GM12878 (cell line): ENCODE data around the gene BUD23. TPM values are rescaled to one million over a fixed set of nuclear protein-coding genes. Genes with fewer than 3 reads are reported as not detected.

ENCODE experiments used
- ATAC-seq: fragments of 200-7000 bp; cut with Tn5 transposase; 3 replicates; pipeline ENCODE4 v1.9.1; 2020; ENCODE audit warnings: mild to moderate bottlenecking, moderate library complexity
- BruUV-seq: library from RNA; stranded (reverse); fragments of 400-500 nt; replicated peaks from 2 replicates; lab custom pipeline; 2021; lab: Mats Ljungman, UMichigan
- CTCF ChIA-PET: fragments of 300-600 bp; sonication (Branson Sonifier 250); formaldehyde crosslinking; extraction: SDS; loops from one replicate; lab custom pipeline; 2021; ENCODE audit warnings: inconsistent platforms; lab: Yijun Ruan, JAX
- POLR2A ChIA-PET: fragments of 350-600 bp; formaldehyde crosslinking; extraction: SDS; loops from one replicate; lab custom pipeline; 2021; ENCODE audit warnings: inconsistent platforms; lab: Charles Lee
- RAD21 ChIA-PET: fragments of 300-600 bp; sonication (Branson Sonifier 250); formaldehyde crosslinking; loops from one replicate; lab custom pipeline; 2023; ENCODE audit warnings: antibody characterized with exemption; ENCODE audit not compliant: unreplicated experiment; lab: Charles Lee
- SMC1A ChIA-PET: fragments of 300-600 bp; sonication (Branson Sonifier 250); formaldehyde crosslinking; loops from one replicate; lab custom pipeline; 2023; ENCODE audit not compliant: unreplicated experiment, uncharacterized antibody; lab: Charles Lee
- DNase-seq: peaks from one replicate; pipeline ENCODE4 v3.0.0-alpha.2; 2011; ENCODE audit warnings: low read depth, low spot score
- FAIRE-seq: peaks from 3 replicates; lab custom pipeline; 2011; peaks lifted over from hg19 to GRCh38; lab: Jason Lieb, UNC
- H2AFZ ChIP-seq: 2 replicates; pipeline ENCODE4 v1.6.0; 2011; ENCODE audit warnings: low read depth, low read length, control low read depth; ENCODE audit not compliant: control insufficient read depth
- H3K27ac ChIP-seq: 2 replicates; pipeline ENCODE4 v1.5.1; 2011; ENCODE audit warnings: control low read depth; ENCODE audit not compliant: control insufficient read depth, insufficient read depth
- H3K27me3 ChIP-seq, 2 experiments: replicated peaks in 1 of 2; 2 replicates each; pipeline versions ENCODE4 v1.6.0 to v1.6.1; 2011; ENCODE audit warnings: low read length in 1 of 2; ENCODE audit not compliant: control insufficient read depth in 2 of 2, insufficient read depth in 2 of 2
- H3K36me3 ChIP-seq, 2 experiments: 2 replicates each; pipeline ENCODE4 v1.5.1; 2011; ENCODE audit warnings: low read length in 1 of 2; ENCODE audit not compliant: control insufficient read depth in 2 of 2, insufficient read depth in 2 of 2
- H3K4me1 ChIP-seq: 2 replicates; pipeline ENCODE4 v1.6.1; 2011; ENCODE audit warnings: mild to moderate bottlenecking, low read length, moderate library complexity, mixed read lengths; ENCODE audit not compliant: control insufficient read depth, insufficient read depth
- H3K4me2 ChIP-seq: 2 replicates; pipeline ENCODE4 v1.6.0; 2011; ENCODE audit warnings: control low read depth; ENCODE audit not compliant: control insufficient read depth, insufficient read depth
- H3K4me3 ChIP-seq: fragments of 200-600 bp; sonication (generic); 2 replicates; pipeline ENCODE4 v1.5.1; 2016
- H3K79me2 ChIP-seq: 2 replicates; pipeline ENCODE4 v1.6.0; 2011; ENCODE audit warnings: low read length; ENCODE audit not compliant: control insufficient read depth, insufficient read depth
- H3K9ac ChIP-seq: 2 replicates; pipeline ENCODE4 v1.8.0; 2011; ENCODE audit warnings: low read length, control low read depth, mixed read lengths; ENCODE audit not compliant: control insufficient read depth, insufficient read depth
- H3K9me3 ChIP-seq: replicated peaks from 3 replicates; pipeline ENCODE4 v1.5.1; 2011; ENCODE audit warnings: mild to moderate bottlenecking, low read length; ENCODE audit not compliant: control insufficient read depth, insufficient read depth
- H4K20me1 ChIP-seq: 2 replicates; pipeline ENCODE4 v1.6.0; 2011; ENCODE audit not compliant: control insufficient read depth, insufficient read depth
- ASH2L ChIP-seq: fragments of 300-600, 200-600 bp; sonication (generic); IDR thresholded peaks from 2 replicates; pipeline ENCODE4 v1.6.1; 2017; ENCODE audit warnings: low read depth, mild to moderate bottlenecking, borderline replicate concordance
- CREB1 ChIP-seq: IDR thresholded peaks from 2 replicates; pipeline ENCODE4 v1.6.1; 2012; ENCODE audit warnings: low read depth, mild to moderate bottlenecking, inconsistent platforms
- JUND ChIP-seq: IDR thresholded peaks from 2 replicates; pipeline ENCODE4 v1.6.1; 2012; ENCODE audit warnings: low read depth, mild to moderate bottlenecking, low read length, improper control_type of control experiment, moderate library complexity
- LARP7 ChIP-seq: fragments of 450-650 bp; IDR thresholded peaks from 2 replicates; pipeline ENCODE4 v1.6.1; 2017; ENCODE audit warnings: mild to moderate bottlenecking
- NBN ChIP-seq: fragments of 450-650 bp; IDR thresholded peaks from 2 replicates; pipeline ENCODE4 v1.6.1; 2016
- NR2F1 ChIP-seq: fragments of 450-650 bp; conservative IDR thresholded peaks from 2 replicates; pipeline ENCODE4 v1.6.1; 2017; ENCODE audit warnings: mild to moderate bottlenecking
- NRF1 ChIP-seq: conservative IDR thresholded peaks from 2 replicates; pipeline ENCODE4 v1.6.1; 2011; ENCODE audit warnings: mild to moderate bottlenecking, low read depth, low read length, improper control_type of control experiment
- RELB ChIP-seq: fragments of 450-650 bp; IDR thresholded peaks from 2 replicates; pipeline ENCODE4 v1.6.1; 2017; ENCODE audit warnings: low read depth, mild to moderate bottlenecking, moderate library complexity
- SP1 ChIP-seq: IDR thresholded peaks from one replicate; pipeline ENCODE4 v1.6.1; 2011; ENCODE audit warnings: low read depth, low read length
- SPI1 ChIP-seq: IDR thresholded peaks from 2 replicates; pipeline ENCODE4 v1.6.1; 2011; ENCODE audit warnings: low read depth, mild to moderate bottlenecking, low read length, moderate library complexity, borderline replicate concordance; ENCODE audit not compliant: insufficient read depth
- SRF ChIP-seq, 2 experiments: IDR thresholded peaks; 2 replicates each; pipeline ENCODE4 v1.6.1; 2011; ENCODE audit warnings: low read depth in 2 of 2, low read length in 2 of 2, mild to moderate bottlenecking in 1 of 2, moderate library complexity in 1 of 2
- TARDBP ChIP-seq: IDR thresholded peaks from 2 replicates; pipeline ENCODE4 v1.6.1; 2016; ENCODE audit warnings: borderline replicate concordance
- TBL1XR1 ChIP-seq: IDR thresholded peaks from 2 replicates; pipeline ENCODE4 v1.6.1; 2012; ENCODE audit warnings: low read depth, low read length, improper control_type of control experiment
- TCF12 ChIP-seq: IDR thresholded peaks from 2 replicates; pipeline ENCODE4 v1.6.1; 2011; ENCODE audit warnings: low read depth, mild to moderate bottlenecking, low read length
- ZBTB4 ChIP-seq: fragments of 450-650 bp; formaldehyde crosslinking; IDR thresholded peaks from 2 replicates; pipeline ENCODE4 v1.4.0; 2022; ENCODE audit warnings: mild to moderate bottlenecking, moderate library complexity
- ZNF217 ChIP-seq: fragments of 450-650 bp; IDR thresholded peaks from 2 replicates; pipeline ENCODE4 v1.6.1; 2017; ENCODE audit warnings: antibody characterized with exemption, mild to moderate bottlenecking
- WGBS: methylation state at CpG from one replicate; pipeline ENCODE4 v1.1.6; 2016; ENCODE audit warnings: low lambda C conversion rate; ENCODE audit not compliant: insufficient replicate concordance, insufficient coverage; ENCODE audit errors: missing lambda C conversion rate; 5-methylcytosine and 5-hydroxymethylcytosine counted together
- in situ Hi-C: fragments of 300-500 bp; cut with MboI; formaldehyde crosslinking; loops from 9 replicates; pipeline ENCODE4 v1.14.3; 2018; ENCODE audit warnings: mixed read lengths
- intact Hi-C: fragments of 100-400 bp; cut with micrococcal nuclease; formaldehyde crosslinking; loops from one replicate; pipeline ENCODE4 v1.14.2; 2022; ENCODE audit not compliant: unreplicated experiment
- polyA plus RNA-seq, 11 experiments: library from polyadenylated mRNA; depleted of rRNA in 4 of 11; unstranded in 6 of 11; stranded (reverse) in 5 of 11; fragments of >200 nt; fragmentation: Nextera tagmentation in 4 of 11; fragmentation: Illumina TruSeq in 1 of 11; extraction: Ambion mirVana in 4 of 11; extraction: Trizol in 1 of 11; gene quantifications; 1 replicate in 1 of 11; 2 replicates in 10 of 11; pipeline versions ENCODE4 v1.2.1 to v1.2.3, GENCODE V29; 2011 to 2016; ENCODE audit warnings: inconsistent platforms in 2 of 11, missing spikeins in 2 of 11, low read depth in 1 of 11
- total RNA-seq, 4 experiments: library from RNA; depleted of rRNA in 3 of 4; stranded (reverse); fragments of >200 nt in 3 of 4; fragmentation: Illumina TruSeq in 1 of 4; extraction: Trizol in 1 of 4; gene quantifications; 2 replicates each; pipeline versions ENCODE4 v1.2.1 to v1.2.3, GENCODE V29; 2013 to 2021

Gene BUD23
- total and polyA plus RNA-seq, 10 of the 15 experiments (the other 5 are each of a cell fraction or from before 2014, with no cell fraction given) = 36.4 to 138 (median 99.5) TPM

- TF ChIP-seq ZBTB4 (CRISPR knock-in tag) (no peak), LARP7 (no peak), TBL1XR1 (no peak)
Measured at GRCh38 chr7:73736885-73737284, 53.5 kb downstream of the BUD23 start (continued).

GRCh38 chr7:73737491-73738219, 54.3 kb downstream of the BUD23 start:
- BruUV-seq = no TSS peak
- no peak for FAIRE-seq
- Histone ChIP-seq H3K79me2 (no peaks in the 10 kb centered on the region; the same call in 1 of the 2 replicates), H3K27me3 (no peaks in the 10 kb centered on the region), H3K4me3 (peak overlapping the region; percentile 92; the same call in 1 of the 2 replicates), H4K20me1 (no peaks in the 10 kb centered on the region), H3K4me1 (no peaks in the 10 kb centered on the region; the same call in 1 of the 2 replicates), H2AFZ (no peak overlapping the region), H3K9ac (peak overlapping the region; percentile 85; the same call in 1 of the 2 replicates), H3K9me3 (no peaks in the 10 kb centered on the region), H3K4me2 (peak overlapping the region; percentile 56), H3K36me3 (peaks cover 0 to 8% of the 10 kb centered on the region in 2 experiments; a peak in 3 of 4 replicates), H3K27ac (no peak overlapping the region)
- POLR2A ChIA-PET = interaction anchor here (0.8 to 1.2 kb wide), 2 partner anchors 133 to 219 kb away, joined by 3 read pairs; no protein-coding TSS in a partner anchor
- DNase-seq = no peak
- SMC1A ChIA-PET = interaction anchor here (1.1 to 2.1 kb wide), 3 partner anchors 108 to 131 kb away, joined by 3 to 6 read pairs (median 5); no protein-coding TSS in a partner anchor
- RAD21 ChIA-PET = interaction anchor here (0.7 to 1.6 kb wide), 4 partner anchors 105 to 233 kb away, joined by 4 to 7 read pairs (median 4); partner anchors contain the start of gene METTL27
- no peak for ATAC-seq
- WGBS = 69% methylated on average over 17 of the region's 17 CpGs
- CTCF ChIA-PET = interaction anchor here (0.7 to 3.6 kb wide), 5 partner anchors 9 to 131 kb away, joined by 3 to 16 read pairs (median 3); no protein-coding TSS in a partner anchor
- intact Hi-C loops = loop anchor here (10.0 kb wide), 1 partner anchor 213 kb away; the partner anchor contains the start of gene BAZ1B
- in situ Hi-C loops = no loop called here
- TF ChIP-seq CREB1 (no peak), NBN (no peak), NR2F1 (no peak), JUND (no peak), SPI1 (no peak), ASH2L (no peak), NRF1 (no peak), SRF (IDR thresholded peaks at IDR 0.05; ENCODE audit: low read depth in 2 of 2, low read length in 2 of 2) (no peak), RELB (no peak), TARDBP (no peak), SP1 (no peak), ZNF217 (no peak), TCF12 (no peak)
